ENCODE data around the gene AGPAT2. TPM values are rescaled to one million over a fixed set of nuclear protein-coding genes. Genes with fewer than 3 reads are reported as not detected.

Gene AGPAT2
- total RNA-seq, 1 experiment from 2014 or later, result 40.2 TPM

GRCh38 chr9:136681029-136681428, 6.2 kb downstream of the AGPAT2 start (continued):
- no peak for TF ChIP-seq NR2C2 (CRISPR knock-in tag; IDR thresholded peaks at IDR 0.05)

- H3K36me3 Mint-ChIP-seq, result no peaks in the 10 kb centered on the region
These were observed 7.8 kb downstream of the AGPAT2 start for GRCh38 chr9:136679431-136679941.

DNA sequence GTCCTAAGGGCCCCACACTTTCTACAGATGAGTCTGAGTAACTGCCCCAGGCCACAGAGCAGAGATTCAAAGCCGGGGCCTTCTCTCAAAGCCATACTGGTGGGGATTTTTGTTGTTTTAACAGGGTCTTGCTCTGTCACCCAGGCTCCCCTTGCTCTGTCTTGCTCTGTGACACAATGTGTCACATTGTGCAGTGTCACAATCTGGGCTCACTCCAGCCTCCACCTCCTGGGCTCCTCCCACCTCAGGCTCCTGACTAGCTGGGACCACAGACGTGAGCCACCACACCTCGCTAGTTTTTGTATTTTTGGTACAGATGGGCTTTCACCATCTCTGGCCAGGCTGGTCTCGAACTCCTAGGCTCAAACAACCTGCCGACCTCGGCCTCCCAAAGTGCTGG, 8.6 kb downstream of the AGPAT2 start:
- Mint-ChIP-seq H3K4me3 (no peak overlapping the region), H3K27ac (no peak overlapping the region), H3K27me3 (ENCODE audit: low read depth) (no peaks in the 10 kb centered on the region), H3K36me3 (no peaks in the 10 kb centered on the region), H3K9me3 (no peaks in the 10 kb centered on the region), H3K4me1 (peaks cover 5% of the 10 kb centered on the region; the same call in 1 of the 2 replicates)
- ChIA-PET POLR2A (no interaction called here), CTCF (interaction anchor here (0.6 kb wide), 1 partner anchor 132 kb away, joined by 3 read pairs; no protein-coding TSS in a partner anchor)
- DNase-seq (ENCODE audit: low spot score) (no peak), ATAC-seq (no peak)
- TF ChIP-seq, protein P1, sequence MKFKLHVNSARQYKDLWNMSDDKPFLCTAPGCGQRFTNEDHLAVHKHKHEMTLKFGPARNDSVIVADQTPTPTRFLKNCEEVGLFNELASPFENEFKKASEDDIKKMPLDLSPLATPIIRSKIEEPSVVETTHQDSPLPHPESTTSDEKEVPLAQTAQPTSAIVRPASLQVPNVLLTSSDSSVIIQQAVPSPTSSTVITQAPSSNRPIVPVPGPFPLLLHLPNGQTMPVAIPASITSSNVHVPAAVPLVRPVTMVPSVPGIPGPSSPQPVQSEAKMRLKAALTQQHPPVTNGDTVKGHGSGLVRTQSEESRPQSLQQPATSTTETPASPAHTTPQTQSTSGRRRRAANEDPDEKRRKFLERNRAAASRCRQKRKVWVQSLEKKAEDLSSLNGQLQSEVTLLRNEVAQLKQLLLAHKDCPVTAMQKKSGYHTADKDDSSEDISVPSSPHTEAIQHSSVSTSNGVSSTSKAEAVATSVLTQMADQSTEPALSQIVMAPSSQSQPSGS (CRISPR knock-in tag; IDR thresholded peaks at IDR 0.05; ENCODE audit: borderline replicate concordance, low read depth), result no peak
- TF ChIP-seq, protein P2, sequence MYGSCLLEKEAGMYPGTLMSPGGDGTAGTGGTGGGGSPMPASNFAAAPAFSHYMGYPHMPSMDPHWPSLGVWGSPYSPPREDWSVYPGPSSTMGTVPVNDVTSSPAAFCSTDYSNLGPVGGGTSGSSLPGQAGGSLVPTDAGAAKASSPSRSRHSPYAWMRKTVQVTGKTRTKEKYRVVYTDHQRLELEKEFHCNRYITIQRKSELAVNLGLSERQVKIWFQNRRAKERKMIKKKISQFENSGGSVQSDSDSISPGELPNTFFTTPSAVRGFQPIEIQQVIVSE (CRISPR knock-in tag; IDR thresholded peaks at IDR 0.05; ENCODE audit: borderline replicate concordance), result no peak
- TF ChIP-seq, protein P3, sequence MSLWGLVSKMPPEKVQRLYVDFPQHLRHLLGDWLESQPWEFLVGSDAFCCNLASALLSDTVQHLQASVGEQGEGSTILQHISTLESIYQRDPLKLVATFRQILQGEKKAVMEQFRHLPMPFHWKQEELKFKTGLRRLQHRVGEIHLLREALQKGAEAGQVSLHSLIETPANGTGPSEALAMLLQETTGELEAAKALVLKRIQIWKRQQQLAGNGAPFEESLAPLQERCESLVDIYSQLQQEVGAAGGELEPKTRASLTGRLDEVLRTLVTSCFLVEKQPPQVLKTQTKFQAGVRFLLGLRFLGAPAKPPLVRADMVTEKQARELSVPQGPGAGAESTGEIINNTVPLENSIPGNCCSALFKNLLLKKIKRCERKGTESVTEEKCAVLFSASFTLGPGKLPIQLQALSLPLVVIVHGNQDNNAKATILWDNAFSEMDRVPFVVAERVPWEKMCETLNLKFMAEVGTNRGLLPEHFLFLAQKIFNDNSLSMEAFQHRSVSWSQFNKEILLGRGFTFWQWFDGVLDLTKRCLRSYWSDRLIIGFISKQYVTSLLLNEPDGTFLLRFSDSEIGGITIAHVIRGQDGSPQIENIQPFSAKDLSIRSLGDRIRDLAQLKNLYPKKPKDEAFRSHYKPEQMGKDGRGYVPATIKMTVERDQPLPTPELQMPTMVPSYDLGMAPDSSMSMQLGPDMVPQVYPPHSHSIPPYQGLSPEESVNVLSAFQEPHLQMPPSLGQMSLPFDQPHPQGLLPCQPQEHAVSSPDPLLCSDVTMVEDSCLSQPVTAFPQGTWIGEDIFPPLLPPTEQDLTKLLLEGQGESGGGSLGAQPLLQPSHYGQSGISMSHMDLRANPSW (CRISPR knock-in tag; conservative IDR thresholded peaks at IDR 0.05; ENCODE audit: low read depth), result no peak
- TF ChIP-seq USF1 (CRISPR knock-in tag; IDR thresholded peaks at IDR 0.05) (no peak), ZNF317 (CRISPR knock-in tag; IDR thresholded peaks at IDR 0.05; ENCODE audit: borderline replicate concordance, low read depth) (no peak), RORB (CRISPR knock-in tag; IDR thresholded peaks at IDR 0.05) (no peak), ESRRA (CRISPR knock-in tag; IDR thresholded peaks at IDR 0.05; ENCODE audit: borderline replicate concordance) (no peak), MAX (CRISPR knock-in tag; IDR thresholded peaks at IDR 0.05) (no peak), TEAD1 (CRISPR knock-in tag; IDR thresholded peaks at IDR 0.05) (no peak), ZNF138 (CRISPR knock-in tag; conservative IDR thresholded peaks at IDR 0.05) (no peak)
- TF ChIP-seq, protein P4, sequence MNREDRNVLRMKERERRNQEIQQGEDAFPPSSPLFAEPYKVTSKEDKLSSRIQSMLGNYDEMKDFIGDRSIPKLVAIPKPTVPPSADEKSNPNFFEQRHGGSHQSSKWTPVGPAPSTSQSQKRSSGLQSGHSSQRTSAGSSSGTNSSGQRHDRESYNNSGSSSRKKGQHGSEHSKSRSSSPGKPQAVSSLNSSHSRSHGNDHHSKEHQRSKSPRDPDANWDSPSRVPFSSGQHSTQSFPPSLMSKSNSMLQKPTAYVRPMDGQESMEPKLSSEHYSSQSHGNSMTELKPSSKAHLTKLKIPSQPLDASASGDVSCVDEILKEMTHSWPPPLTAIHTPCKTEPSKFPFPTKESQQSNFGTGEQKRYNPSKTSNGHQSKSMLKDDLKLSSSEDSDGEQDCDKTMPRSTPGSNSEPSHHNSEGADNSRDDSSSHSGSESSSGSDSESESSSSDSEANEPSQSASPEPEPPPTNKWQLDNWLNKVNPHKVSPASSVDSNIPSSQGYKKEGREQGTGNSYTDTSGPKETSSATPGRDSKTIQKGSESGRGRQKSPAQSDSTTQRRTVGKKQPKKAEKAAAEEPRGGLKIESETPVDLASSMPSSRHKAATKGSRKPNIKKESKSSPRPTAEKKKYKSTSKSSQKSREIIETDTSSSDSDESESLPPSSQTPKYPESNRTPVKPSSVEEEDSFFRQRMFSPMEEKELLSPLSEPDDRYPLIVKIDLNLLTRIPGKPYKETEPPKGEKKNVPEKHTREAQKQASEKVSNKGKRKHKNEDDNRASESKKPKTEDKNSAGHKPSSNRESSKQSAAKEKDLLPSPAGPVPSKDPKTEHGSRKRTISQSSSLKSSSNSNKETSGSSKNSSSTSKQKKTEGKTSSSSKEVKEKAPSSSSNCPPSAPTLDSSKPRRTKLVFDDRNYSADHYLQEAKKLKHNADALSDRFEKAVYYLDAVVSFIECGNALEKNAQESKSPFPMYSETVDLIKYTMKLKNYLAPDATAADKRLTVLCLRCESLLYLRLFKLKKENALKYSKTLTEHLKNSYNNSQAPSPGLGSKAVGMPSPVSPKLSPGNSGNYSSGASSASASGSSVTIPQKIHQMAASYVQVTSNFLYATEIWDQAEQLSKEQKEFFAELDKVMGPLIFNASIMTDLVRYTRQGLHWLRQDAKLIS (CRISPR knock-in tag; IDR thresholded peaks at IDR 0.05; ENCODE audit: borderline replicate concordance), result no peak
- TF ChIP-seq, protein P5, sequence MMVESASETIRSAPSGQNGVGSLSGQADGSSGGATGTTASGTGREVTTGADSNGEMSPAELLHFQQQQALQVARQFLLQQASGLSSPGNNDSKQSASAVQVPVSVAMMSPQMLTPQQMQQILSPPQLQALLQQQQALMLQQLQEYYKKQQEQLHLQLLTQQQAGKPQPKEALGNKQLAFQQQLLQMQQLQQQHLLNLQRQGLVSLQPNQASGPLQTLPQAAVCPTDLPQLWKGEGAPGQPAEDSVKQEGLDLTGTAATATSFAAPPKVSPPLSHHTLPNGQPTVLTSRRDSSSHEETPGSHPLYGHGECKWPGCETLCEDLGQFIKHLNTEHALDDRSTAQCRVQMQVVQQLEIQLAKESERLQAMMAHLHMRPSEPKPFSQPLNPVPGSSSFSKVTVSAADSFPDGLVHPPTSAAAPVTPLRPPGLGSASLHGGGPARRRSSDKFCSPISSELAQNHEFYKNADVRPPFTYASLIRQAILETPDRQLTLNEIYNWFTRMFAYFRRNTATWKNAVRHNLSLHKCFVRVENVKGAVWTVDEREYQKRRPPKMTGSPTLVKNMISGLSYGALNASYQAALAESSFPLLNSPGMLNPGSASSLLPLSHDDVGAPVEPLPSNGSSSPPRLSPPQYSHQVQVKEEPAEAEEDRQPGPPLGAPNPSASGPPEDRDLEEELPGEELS (CRISPR knock-in tag; IDR thresholded peaks at IDR 0.05), result no peak

More at GRCh38 chr9:136679431-136679941, 7.8 kb downstream of the AGPAT2 start:
- ATAC-seq (no peak), DNase-seq (ENCODE audit: low spot score) (no peak)
- ChIA-PET POLR2A (no interaction called here), CTCF (interaction anchor here (1.4 to 9.6 kb wide), 2 partner anchors 7 to 14 kb away, joined by 5 to 103 read pairs; no protein-coding TSS in a partner anchor)
- no peak for TF ChIP-seq GABPB1 (CRISPR knock-in tag; IDR thresholded peaks at IDR 0.05)
- TF ChIP-seq ZNF138 (CRISPR knock-in tag; conservative IDR thresholded peaks at IDR 0.05), result no peak
- no peak for TF ChIP-seq MYBL2 (CRISPR knock-in tag; IDR thresholded peaks at IDR 0.05)
- TF ChIP-seq TCF7 (CRISPR knock-in tag; IDR thresholded peaks at IDR 0.05; ENCODE audit: low read depth), result no peak
- TF ChIP-seq, protein P6, sequence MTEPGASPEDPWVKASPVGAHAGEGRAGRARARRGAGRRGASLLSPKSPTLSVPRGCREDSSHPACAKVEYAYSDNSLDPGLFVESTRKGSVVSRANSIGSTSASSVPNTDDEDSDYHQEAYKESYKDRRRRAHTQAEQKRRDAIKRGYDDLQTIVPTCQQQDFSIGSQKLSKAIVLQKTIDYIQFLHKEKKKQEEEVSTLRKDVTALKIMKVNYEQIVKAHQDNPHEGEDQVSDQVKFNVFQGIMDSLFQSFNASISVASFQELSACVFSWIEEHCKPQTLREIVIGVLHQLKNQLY (CRISPR knock-in tag; IDR thresholded peaks at IDR 0.05), result no peak
- no peak for TF ChIP-seq TEAD4 (CRISPR knock-in tag; IDR thresholded peaks at IDR 0.05)
- no peak for TF ChIP-seq IRF1 (CRISPR knock-in tag; IDR thresholded peaks at IDR 0.05)
- no peak for TF ChIP-seq GRHL2 (CRISPR knock-in tag; IDR thresholded peaks at IDR 0.05; ENCODE audit: insufficient replicate concordance, severe bottlenecking)
- Mint-ChIP-seq H3K27me3 (ENCODE audit: low read depth) (no peaks in the 10 kb centered on the region), H3K4me1 (peaks cover 5% of the 10 kb centered on the region; the same call in 1 of the 2 replicates), H3K27ac (no peak overlapping the region), H3K9me3 (no peaks in the 10 kb centered on the region), H3K4me3 (no peak overlapping the region)

Data from WTC11 (cell line).